ENCODE measurements around the gene GSK3A.
"Not testable (repeated sequence)": the region's sequence is repeated elsewhere in the genome, so short reads cannot be mapped to it uniquely, and the experiment has no call there.

The GSK3A gene

GRCh38 chr19:42268142-42268703 lies 25.8 kb upstream of the GSK3A start:
- peak; percentile 76 for ATAC-seq
- no peak for TF ChIP-seq ISL1 (CRISPR knock-in tag; IDR thresholded peaks at IDR 0.05)
- TF ChIP-seq CREB5 (CRISPR knock-in tag; IDR thresholded peaks at IDR 0.05; ENCODE audit: low read depth), result peak; percentile 78; the same call in 1 of the 2 replicates

- no peak for ATAC-seq
Observed at GRCh38 chr19:42267644-42268141, 25.3 kb upstream of the GSK3A start.

GRCh38 chr19:42266928-42267603 lies 24.7 kb upstream of the GSK3A start:
- ATAC-seq, result not testable (repeated sequence)

More at GRCh38 chr19:42267644-42268141, 25.3 kb upstream of the GSK3A start:
- no peak for TF ChIP-seq ZNF565 (CRISPR knock-in tag; conservative IDR thresholded peaks at IDR 0.05; ENCODE audit: low read depth)
- no peak for TF ChIP-seq PPARA (CRISPR knock-in tag; IDR thresholded peaks at IDR 0.05; ENCODE audit: borderline replicate concordance)
- no peak for TF ChIP-seq TCF4 (CRISPR knock-in tag; IDR thresholded peaks at IDR 0.05; ENCODE audit: borderline replicate concordance)
- no peak for TF ChIP-seq ZNF70 (CRISPR knock-in tag; IDR thresholded peaks at IDR 0.05)
- no peak for TF ChIP-seq OSR1 (CRISPR knock-in tag; IDR thresholded peaks at IDR 0.05)
- no peak for TF ChIP-seq CREB5 (CRISPR knock-in tag; IDR thresholded peaks at IDR 0.05; ENCODE audit: low read depth)

GRCh38 chr19:42266105-42266504 lies 23.7 kb upstream of the GSK3A start:
- ATAC-seq, result not testable (repeated sequence)

DNA sequence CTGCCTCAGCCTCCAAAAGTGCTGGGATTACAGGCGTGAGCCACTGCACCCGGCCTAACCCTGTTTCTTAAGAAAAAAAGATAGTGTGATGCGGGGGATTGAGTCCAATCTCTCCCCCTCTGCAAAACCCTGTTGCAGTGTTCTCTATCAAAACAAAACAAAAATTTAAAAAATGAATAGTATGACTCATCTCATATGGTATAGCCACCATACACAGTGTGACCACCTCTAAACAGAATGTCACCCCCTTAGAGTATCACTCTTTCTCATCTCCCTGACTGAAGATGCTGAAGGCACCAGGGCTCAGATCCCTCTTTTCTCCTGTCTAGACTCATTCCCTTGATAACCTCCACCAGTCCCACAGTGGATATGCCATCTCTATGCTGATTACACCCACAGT lies 19.4 kb upstream of the GSK3A start:
- TF ChIP-seq ZNF70 (CRISPR knock-in tag; IDR thresholded peaks at IDR 0.05) (no peak), ZC3H10 (CRISPR knock-in tag; IDR thresholded peaks at IDR 0.05) (no peak), CREB5 (CRISPR knock-in tag; IDR thresholded peaks at IDR 0.05; ENCODE audit: low read depth) (no peak), TOX (CRISPR knock-in tag; IDR thresholded peaks at IDR 0.05; ENCODE audit: borderline replicate concordance) (no peak), SNAI2 (CRISPR knock-in tag; IDR thresholded peaks at IDR 0.05) (no peak), RARB (CRISPR knock-in tag; IDR thresholded peaks at IDR 0.05) (no peak), ZFP3 (CRISPR knock-in tag; IDR thresholded peaks at IDR 0.05) (no peak), OSR1 (CRISPR knock-in tag; IDR thresholded peaks at IDR 0.05) (no peak), TCF4 (CRISPR knock-in tag; IDR thresholded peaks at IDR 0.05; ENCODE audit: borderline replicate concordance) (no peak), ZNF565 (CRISPR knock-in tag; conservative IDR thresholded peaks at IDR 0.05; ENCODE audit: low read depth) (no peak), ZFP30 (CRISPR knock-in tag; IDR thresholded peaks at IDR 0.05) (no peak), PPARA (CRISPR knock-in tag; IDR thresholded peaks at IDR 0.05; ENCODE audit: borderline replicate concordance) (no peak), ESRRG (CRISPR knock-in tag; IDR thresholded peaks at IDR 0.05) (no peak), ZNF8 (CRISPR knock-in tag; IDR thresholded peaks at IDR 0.05) (no peak), PATZ1 (CRISPR knock-in tag; IDR thresholded peaks at IDR 0.05; ENCODE audit: borderline replicate concordance) (no peak), ARNTL (CRISPR knock-in tag; IDR thresholded peaks at IDR 0.05; ENCODE audit: borderline replicate concordance, low read depth) (no peak), GLIS3 (CRISPR knock-in tag; IDR thresholded peaks at IDR 0.05) (no peak), ISL1 (CRISPR knock-in tag; IDR thresholded peaks at IDR 0.05) (no peak)
- TF ChIP-seq, protein P1, sequence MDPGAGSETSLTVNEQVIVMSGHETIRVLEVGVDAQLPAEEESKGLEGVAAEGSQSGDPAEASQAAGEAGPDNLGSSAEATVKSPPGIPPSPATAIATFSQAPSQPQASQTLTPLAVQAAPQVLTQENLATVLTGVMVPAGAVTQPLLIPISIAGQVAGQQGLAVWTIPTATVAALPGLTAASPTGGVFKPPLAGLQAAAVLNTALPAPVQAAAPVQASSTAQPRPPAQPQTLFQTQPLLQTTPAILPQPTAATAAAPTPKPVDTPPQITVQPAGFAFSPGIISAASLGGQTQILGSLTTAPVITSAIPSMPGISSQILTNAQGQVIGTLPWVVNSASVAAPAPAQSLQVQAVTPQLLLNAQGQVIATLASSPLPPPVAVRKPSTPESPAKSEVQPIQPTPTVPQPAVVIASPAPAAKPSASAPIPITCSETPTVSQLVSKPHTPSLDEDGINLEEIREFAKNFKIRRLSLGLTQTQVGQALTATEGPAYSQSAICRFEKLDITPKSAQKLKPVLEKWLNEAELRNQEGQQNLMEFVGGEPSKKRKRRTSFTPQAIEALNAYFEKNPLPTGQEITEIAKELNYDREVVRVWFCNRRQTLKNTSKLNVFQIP (CRISPR knock-in tag; IDR thresholded peaks at IDR 0.05; ENCODE audit: borderline replicate concordance, low read depth), result no peak
- ATAC-seq, result peak; percentile 25; the same call in 2 of the 3 replicates

DNA sequence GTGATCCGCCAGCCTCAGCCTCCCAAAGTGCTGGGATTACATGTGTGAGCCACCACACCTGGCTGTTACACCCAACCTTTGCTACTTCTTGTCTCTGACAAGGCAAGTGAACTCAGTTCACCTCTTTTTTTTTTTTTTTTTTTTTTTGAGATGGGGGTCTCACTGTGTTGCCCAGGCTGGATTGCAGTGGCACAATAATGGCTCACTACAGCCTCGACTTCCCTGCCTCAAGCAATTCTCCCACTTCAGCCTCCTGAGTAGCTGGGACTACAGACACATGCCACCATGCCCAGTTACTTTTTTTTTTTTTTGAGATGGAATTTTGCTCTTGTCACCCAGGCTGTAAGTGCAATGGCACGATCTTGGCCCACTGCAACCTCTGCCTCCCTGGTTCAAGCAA lies 15.4 kb upstream of the GSK3A start:
- ATAC-seq, result not testable (repeated sequence)
